8988T (cell line): ENCODE measurements around the gene CTTN.

Experiments
- DNase-seq: peaks from one replicate; pipeline ENCODE4 v3.0.0; 2011

CTTN gene

DNA sequence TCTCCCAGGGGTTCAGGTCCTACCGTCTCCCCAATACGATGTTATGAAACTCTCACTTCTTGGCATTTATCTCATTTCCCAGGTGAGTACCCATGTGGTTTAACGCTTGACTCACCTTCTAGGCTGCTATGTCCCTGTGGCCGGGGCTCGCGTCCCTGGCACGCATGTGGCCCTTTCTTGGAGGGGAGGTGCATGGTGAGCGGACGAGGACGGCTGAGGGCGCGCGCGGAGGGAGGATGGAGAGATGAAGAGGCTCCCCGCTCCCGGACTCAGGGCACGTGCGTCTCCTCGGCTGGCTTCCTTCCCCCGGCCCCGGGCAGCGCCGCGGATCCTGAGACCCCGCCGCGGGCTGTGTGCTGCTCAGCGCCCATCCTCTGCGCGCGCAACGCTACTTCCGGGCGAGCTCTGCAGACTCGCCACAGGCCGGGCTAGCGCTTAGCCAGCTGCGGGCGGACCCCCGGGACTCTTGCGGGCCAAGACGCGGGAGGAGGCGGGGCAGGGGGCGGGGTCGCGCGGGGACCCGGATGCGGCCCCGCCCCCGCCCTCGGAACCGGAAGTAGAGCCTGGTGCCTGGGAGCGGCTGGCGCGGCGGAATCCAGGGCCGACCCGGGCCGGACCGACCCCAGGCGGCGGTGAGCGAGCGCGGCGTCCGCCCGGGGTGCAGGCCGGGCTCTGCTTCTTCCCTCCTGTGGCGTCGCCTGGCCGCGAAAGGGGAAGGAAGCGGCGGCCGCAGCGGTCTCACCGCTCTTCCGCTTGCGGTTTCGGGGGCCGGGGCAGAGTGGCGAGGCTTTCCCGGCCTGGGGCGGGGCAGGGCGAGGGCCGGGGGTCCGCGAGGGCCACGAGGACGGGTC is at the start of gene CTTN:
CTTN (plus strand) TSS at position 547 of the 851 bp plus-strand sequence. CDS start 8,769 bp downstream, outside the sequence.
- peak; percentile 90 for DNase-seq

DNA sequence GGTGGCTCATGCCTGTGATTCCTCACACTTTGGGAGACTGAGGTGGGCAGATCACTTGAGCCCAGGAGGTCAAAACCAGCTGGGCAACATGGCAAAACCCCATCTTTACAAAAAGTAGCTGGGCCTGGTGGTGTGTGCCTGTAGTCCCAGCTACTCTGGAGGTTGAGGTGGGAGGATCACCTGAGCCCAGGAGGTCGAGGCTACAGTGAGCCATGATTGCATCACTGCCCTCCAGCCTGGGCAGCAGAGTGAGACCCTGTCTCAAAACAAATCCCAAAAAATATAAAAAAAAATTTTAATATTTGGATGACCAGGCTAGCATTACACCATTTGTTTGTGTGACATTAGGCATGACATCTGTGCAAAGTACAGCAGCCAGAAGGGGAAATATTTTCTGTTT is 49.7 kb upstream of the CTTN start:
- no peak for DNase-seq

DNA sequence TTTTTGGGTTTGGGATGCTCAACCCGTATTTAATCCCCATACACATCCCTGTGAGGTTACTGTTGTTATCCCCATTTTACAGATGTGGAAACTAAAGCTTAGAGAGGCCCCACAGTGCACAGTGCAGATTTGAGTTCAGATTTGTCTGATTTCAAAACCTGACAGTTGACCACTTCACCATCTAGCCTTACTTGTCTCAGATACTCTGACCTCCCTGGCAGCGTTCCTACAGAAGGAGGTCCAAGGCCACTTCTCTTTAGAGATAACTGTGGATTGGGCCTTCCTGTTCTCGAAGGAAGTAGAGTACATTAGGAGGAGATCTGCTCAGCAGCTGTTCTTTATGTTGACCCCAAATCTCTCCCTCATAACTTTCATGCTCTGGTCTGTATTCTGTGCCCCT is 46.7 kb upstream of the CTTN start:
- DNase-seq, result no peak

DNA sequence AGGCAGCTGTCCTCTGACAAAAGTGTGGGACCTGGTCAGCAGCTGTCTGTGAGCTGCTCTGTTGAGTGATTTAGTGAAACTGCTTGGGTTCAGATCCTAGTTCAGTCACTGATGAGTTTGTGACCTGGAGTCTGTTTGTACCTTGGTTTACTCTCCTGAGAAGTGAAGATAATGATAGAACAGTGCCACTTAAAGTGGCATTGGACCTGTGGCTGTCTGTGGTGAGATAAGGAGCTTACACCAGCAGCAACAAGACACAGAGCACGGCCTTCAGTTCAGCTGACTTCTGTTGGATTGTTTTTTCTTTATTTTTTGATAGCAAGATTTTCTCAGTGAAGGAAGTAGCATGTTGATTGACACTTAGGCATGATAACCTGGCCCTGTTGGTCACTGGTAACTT is 46.2 kb upstream of the CTTN start:
- no peak for DNase-seq

DNA sequence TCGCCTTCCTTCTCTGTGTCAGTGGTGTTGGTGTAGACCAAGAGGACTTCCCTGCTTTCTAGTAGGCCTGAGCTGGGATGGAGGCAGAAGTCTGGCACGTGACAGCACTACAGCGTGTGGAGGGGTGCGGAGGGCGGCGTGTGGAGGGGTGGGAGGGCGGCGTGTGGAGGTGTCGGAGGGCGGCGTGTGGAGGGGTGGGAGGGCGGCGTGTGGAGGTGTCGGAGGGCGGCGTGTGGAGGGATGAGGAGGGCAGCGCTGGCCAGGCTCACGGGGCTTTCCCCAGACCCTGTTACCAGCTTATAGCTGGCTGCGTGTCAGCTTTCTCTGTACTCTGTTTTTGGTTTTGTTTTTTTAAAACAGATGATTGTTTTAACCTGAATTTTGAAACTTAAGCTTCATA is 45.7 kb upstream of the CTTN start:
- no peak for DNase-seq

DNA sequence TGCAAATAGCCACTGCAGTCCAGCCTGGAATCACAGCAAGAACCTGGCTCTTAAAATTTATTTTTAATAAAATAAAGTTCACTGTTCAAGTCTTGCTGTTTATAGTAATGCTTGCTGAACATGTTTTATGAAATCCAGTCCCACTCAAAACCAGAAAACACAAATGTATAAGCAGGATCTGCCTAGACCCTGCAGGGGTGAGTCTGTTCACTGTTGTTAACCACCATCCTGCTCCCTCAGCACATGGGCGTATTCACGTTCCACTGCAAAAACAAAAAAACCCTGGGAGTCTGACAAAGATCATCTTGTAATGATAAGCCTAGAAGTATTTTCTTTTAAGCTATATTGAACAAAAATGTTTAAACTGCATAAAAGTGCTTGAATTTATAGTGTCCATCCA is 45.0 kb upstream of the CTTN start:
- no peak for DNase-seq

DNA sequence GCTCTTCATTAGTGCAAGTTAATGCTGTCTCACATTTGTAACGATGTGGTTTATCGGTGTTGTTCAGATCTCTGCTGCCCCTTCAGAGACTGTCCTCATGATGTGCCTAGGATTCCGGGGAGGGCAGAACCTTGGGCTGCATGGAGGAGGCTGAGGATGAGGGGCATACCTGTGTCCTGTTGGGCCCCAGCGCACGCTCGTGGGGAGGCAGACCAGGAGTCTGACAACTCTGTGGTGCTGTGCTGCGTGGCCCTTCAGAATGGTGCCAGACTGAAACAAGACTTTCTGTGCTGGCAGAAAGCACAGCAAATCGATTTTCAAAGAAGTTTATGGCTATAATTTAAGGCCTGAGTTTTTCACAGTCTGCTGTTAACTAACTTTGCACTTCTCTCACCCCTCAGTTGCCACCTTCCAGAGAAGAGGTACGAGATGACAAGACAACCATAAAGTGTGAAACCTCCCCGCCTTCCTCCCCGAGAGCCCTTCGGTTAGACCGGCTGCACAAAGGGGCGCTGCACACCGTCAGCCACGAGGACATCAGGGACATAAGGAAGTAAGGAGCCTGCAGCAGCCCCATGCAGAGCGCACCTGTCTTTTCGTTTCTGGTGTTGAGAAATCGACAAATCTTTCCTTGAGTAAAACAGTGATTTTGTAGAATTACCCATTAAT is 44.3 kb upstream of the CTTN start:
- no peak for DNase-seq

DNA sequence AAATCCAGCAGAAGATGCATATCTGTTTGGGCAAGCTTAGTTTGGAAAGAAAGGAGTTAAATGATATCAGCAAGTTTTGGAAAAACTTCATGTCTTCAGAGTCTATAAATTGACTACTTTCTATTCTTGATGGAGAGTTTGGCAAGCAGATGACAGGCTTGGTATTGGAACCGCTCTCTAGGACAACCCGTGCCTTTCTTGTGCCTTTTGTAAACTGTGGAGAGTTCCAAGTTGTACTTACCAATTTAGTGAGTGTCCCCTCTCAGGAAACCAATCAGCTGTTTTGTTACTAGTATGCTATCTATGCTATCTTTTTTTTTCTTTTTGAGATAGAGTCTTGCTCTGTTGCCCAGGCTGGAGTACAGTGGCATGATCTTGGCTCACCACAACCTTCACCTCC is 43.7 kb upstream of the CTTN start:
- no peak for DNase-seq

DNA sequence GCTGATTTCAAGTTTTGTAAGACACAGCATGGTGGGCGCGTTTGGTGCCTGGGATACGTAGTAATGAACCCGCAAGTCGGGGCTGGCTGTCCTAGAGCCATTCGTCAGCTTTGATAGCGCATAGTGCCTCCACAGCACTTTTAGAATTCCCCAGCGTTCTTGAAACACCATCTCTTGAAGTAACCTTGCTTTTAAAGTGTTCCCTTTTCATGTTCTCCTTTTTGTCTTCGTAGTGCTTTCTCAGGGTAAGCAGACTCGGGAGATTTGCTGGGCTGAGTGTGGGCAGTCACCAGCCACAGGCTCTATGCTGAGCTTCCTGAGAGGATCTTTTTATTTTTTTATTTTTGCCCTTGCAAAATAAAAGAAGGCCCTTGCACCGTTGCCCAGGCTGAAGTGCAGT is 39.6 kb upstream of the CTTN start:
- DNase-seq, result no peak

DNA sequence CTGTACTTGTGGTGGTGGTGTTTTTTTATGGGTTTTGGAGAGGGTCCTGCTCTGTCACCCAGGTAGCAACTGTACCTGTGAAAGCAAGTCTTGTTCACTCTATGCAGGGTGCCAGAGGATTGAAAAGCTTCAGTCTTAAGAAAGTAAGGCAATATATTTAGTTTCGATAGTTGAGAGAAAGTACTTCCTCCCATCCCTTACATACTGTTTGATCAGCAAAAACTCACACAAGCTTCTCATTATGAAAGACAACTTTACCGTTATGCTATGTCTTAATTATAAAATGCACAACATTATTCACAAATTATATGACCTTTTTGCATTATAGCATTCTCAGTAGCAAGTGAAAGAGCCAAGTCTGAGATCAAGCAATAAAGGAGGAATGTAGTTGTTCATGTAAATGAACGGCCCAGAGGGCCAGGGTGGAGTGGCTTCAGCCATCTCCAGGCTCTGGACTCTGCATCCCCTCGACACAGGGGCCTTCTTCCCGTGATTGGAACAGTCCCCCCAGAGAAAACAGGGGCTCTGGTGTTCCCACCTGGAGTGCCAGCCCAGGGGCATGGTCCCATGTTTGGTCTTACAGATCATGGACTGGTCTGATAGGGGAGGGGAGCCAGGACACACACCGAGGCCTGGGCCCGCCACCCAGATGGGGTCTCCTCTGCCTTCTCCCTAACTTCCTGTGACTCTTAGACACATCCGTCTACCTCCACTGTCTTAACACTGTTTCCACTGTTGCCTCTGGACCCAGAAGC is 38.7 kb upstream of the CTTN start:
- no peak for DNase-seq

DNA sequence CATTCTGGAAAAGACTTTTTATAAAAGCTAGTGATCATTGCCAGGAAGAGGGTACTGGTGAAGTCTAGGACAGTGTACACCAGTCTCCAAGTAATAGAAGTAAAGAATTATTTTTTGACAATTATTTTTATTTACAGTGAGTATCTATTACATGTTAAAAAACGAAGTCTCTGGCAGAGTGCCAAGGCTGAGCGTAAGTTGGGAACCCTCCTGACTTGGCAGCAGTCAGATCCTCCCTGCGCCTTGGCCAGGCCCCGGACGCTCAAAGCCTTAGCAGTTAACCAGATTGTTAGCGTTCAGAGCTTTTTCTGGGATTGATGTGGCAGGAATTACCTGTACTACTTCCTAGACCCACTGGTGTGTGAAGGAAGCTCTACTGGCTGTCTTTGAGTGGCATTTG is 38.1 kb upstream of the CTTN start:
- no peak for DNase-seq

DNA sequence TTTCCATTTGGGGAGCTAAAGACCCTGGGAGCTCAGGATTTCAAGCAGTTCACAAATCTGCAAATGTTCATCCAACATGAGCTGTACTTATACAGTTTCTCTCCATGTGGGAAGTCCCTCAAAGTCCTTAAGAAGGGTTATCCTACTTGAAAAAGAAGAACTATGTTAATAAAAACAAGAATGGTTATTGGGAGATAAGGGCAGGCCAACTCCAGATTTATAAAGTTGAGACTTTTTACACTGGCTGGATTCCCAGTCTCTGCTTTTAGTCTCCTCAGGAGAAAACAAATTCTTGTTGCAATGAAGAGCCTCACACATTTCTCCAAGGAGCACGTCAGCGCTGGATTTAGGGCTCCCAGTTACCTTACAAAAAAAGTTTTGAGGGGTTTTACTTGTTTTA is 34.2 kb upstream of the CTTN start:
- DNase-seq, result no peak

DNA sequence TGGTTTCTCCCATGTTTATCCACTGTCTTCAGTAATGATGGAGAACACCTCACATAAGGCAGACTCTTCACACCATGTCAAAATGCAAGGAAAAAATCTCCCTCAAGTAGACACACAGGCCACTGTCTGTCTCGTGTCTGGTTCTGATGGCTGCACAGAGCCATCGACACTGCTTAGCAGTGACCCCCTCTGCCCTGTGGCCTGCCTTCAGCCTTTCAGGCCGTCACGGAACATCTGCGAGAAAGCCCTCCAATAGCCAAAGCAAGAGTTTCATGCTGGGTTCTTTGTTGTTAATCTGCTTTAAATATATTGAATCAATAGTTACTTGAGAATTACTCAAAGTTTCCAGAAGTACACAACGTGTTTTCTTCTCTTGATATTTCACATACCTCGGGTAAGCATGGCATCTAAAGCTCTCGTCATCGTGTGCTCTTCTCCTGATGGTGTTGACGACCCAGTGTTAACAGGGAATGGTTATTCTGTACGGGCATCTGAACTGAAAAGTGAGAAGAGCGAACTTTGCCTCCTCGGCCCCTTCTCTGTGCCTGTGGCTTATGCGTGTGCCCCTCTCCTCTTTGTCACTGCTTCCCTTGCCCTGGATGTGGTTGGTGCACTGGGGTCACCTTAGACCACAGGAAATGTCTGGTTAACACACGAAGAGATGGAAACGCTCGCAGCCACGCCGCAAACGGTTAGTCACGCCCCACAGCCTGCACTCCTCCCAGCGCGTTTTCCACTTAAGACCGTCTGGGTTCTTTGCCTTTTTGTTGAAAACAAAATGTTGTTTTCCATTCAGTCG is 33.4 kb upstream of the CTTN start:
- DNase-seq, result no peak

DNA sequence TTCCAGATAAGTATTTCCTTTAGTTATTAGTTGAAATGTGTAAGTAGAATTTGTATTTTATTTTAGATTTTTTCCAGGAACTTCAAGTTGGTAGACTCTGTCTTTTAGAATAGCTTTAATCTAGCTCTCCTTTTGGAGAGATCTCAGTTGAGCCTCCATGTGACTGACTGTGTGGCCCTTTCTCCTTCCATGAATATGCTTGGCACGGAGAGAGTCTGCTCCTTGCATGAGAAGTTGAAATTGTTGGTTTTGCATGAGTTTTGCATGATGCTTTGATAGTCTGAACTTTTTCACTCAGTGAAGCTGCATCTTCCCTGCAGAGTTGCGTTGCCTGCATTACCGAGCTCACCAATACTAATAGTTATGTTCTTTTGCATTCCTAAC is 32.8 kb upstream of the CTTN start:
- DNase-seq, result no peak

DNA sequence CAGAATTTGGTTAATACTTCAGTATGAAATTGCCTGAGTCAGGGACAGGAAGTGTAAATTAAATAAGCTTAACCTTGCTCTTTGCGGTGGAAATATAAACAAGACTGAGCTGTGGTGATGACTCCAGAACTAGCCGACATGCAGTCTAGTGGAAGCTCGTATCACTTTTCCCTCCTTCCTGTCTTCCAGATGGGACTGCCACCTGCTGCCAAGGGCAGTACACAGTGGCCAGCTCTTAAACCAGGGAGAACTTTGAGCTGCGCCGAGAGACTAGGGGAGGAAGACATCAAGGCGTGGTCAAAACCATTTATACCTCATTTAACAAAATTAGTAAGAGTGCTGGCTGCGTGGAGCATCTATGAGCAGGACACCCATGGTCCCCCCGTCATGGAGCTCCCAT is 31.3 kb upstream of the CTTN start:
- no peak for DNase-seq

DNA sequence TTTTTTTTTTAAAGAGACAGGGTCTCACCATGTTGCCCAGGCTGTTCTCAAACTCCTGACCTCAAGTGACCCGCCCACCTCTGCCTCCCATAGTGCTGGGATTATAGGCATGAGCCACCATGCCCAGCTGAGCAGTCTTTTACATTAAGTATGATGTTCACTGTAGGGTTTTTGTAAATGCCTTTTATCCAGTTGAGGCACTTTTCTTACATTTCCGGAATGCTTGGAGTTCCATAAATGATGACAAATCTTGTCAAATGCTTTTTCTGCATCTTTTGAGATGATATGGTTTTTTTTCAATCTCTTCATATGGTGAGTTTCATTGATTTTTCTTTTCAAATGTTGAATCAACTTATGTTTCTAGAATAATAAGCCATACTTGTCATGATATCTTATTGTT is 29.4 kb upstream of the CTTN start:
- no peak for DNase-seq

DNA sequence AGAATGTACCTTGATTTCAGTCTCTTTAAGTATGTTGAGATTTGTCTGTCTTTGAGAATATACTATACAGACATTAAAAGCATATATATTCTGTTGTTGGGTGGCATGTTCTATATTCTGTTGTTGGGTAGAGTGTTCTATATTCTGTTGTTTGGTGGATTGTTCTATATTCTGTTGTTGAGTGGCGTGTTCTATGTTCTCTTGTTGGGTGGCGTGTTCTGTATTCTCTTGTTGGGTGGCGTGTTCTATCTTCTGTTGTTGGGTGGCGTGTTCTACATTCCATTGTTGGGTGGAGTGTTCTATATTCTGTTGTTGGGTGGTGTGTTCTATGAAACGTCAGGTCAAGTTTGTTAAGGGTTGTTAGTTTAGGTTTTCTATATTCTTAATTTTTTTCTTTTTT is 27.1 kb upstream of the CTTN start:
- no peak for DNase-seq

DNA sequence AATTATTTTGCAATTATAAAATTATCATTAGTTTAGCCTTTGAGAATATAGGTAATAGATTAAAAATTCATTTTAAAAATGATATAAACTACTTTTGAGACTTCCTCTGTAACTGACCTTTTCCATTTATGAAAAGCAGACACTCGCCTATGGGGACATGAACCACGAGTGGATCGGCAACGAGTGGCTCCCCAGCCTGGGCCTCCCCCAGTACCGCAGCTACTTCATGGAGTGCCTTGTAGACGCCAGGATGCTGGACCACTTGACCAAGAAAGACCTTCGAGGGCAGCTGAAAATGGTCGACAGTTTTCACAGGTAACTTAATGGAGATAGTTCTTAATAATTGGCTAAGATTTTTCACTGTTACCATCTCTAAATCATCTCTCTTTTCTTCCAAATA is 26.3 kb upstream of the CTTN start:
- DNase-seq, result no peak

DNA sequence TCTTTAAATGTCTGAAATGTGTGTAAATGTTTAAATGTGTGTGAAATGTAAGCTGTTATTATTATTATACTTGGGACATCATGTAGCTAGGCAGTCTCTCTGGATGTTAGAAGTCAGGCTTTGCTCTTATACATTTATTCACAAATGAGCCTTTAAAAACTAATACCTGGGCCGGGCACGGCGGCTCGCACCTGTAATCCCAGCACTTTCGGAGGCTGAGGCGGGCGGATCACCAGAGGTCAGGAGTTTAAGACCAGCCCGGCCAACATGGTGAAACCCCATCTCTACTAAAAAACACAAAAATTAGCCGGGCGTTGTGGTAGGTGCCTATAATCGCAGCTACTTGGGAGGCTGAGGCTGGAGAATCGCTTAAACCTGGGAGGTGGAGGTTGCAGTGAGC is 21.7 kb upstream of the CTTN start:
- no peak for DNase-seq

DNA sequence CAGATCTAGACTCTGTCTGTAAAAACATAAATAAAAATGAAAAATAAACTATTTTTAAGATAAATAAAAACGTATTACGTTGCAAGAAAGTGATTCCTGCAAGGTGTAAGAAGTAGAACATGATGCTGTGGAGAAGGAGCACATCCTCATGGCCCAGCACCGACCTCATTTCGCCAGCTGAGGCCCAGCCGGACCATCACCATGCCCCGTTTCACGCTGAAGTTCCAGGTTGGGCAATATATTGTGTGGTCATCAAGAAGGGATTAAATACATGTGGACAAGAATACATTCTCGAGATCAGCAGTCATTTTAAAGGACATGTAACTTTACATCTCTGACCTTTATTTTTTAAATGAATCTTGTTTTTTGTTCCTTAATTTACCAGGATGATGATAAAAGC is 20.7 kb upstream of the CTTN start:
- no peak for DNase-seq

DNA sequence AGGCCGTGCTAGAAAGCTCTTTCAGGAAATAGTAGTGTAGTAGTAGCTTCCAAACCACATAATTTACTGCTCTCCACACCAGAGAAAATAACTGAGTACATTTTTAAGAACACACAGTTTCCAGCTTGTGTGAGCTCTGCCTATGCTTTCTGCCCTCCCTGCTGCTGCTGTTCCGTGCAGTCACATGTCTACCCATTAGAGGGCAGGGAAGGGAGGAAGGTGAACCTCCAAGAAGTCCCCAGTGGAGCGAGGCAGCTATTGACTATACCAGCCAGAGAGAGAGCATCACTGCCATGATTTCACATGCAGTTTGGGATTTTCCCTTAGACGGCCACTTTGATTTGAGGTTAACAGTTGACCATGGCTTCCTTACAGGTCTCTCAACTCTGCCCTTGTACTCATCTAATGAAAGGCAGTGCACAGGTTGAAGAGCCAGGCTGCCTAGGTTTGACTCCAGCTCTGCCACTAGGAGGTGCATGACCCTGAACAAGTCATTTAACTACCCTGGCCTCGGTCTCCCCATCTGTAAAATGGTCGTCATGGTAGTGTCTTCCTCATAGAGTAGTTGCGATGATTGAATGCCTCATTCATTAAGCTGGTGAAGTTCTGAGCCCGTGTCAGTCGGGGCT is 19.7 kb upstream of the CTTN start:
- DNase-seq, result no peak

DNA sequence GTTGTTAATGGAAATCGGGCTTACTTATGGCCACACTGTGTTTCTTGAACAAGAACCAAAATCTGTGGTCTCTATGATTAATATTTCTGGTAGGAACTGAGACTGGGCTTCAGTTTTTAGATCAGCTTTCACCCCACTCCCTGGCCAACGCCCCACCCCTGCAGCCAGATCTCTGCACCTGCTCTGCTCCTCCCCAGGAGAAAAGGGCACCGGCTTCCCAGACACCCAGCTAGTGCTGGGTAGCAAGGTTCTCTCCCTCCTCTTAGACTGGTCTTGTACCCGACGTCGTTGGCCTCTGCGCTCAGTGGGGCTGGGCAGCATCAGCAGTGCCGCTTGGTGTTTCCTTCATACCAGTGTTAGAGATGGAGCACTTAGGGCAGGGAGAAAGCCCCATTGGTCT is 17.0 kb upstream of the CTTN start:
- no peak for DNase-seq
